ENCODE results near the gene ZDHHC13. TPM values are rescaled to one million over a fixed set of nuclear protein-coding genes. Genes with fewer than 3 reads are reported as not detected.

Gene ZDHHC13
- total and polyA plus RNA-seq, 2 of the 4 experiments (the other 2 are of a cell fraction), result 7.2 to 15.1 TPM

GRCh38 chr11:19105011-19105410 lies 12.0 kb upstream of the ZDHHC13 start:
- H3K4ac ChIP-seq (ENCODE audit: low read depth, low read length), result no peak overlapping the region
- no peak overlapping the region for H3K4me2 ChIP-seq (ENCODE audit: low read depth, low read length)
- no peak overlapping the region for H3K27ac ChIP-seq (ENCODE audit: insufficient read depth, low read length)
- no peaks in the 10 kb centered on the region for H3K9me1 ChIP-seq (ENCODE audit: insufficient read depth, low read length)
- no TSS peak for BruUV-seq (replicated peaks)
- H3K4me3 ChIP-seq (ENCODE audit: insufficient read depth, low read depth, low read length), result no peak overlapping the region
- H3K9me3 ChIP-seq (ENCODE audit: control insufficient read depth, insufficient read depth, low read length), result no peaks in the 10 kb centered on the region
- TF ChIP-seq FOS (IDR thresholded peaks at IDR 0.05; ENCODE audit: low read depth, low read length) (no peak), MAFK (IDR thresholded peaks at IDR 0.05; ENCODE audit: low read depth, low read length) (no peak), NFE2L2 (IDR thresholded peaks at IDR 0.05; ENCODE audit: low read depth, low read length) (no peak), POLR2A (IDR thresholded peaks at IDR 0.05; ENCODE audit: low read depth, low read length) (no peak), MAZ (IDR thresholded peaks at IDR 0.05; ENCODE audit: borderline replicate concordance, low read depth, low read length) (no peak)
- H3K23ac ChIP-seq (ENCODE audit: low read depth, low read length), result no peak overlapping the region
- DNase-seq (no peak), ATAC-seq (ENCODE audit: low read depth) (no peak)
- no peak overlapping the region for H2BK5ac ChIP-seq (ENCODE audit: low read depth, low read length, poor library complexity, severe bottlenecking)
- ChIA-PET POLR2A (ENCODE audit: unreplicated experiment) (no interaction called here), CTCF (no interaction called here)
- H2AFZ ChIP-seq (replicated peaks; ENCODE audit: low read length, poor library complexity), result no peak overlapping the region
- H2BK15ac ChIP-seq (ENCODE audit: low read depth, low read length), result no peak overlapping the region
- no peak overlapping the region for H3K56ac ChIP-seq (ENCODE audit: extremely low read depth, insufficient read depth, low read length)
- intact Hi-C loops (cut with micrococcal nuclease) (no loop called here), in situ Hi-C loops (cut with MboI; ENCODE audit: low sequenced_read_pairs) (no loop called here), dilution Hi-C loops (cut with HindIII; ENCODE audit: low sequenced_read_pairs, unreplicated experiment) (no loop called here)
- no peaks in the 10 kb centered on the region for H3K36me3 ChIP-seq (ENCODE audit: control insufficient read depth, insufficient read depth, low read length)
- peaks cover 23% of the 10 kb centered on the region for H3K27me3 ChIP-seq (ENCODE audit: control insufficient read depth, insufficient read depth, low read length)
- no peak overlapping the region for H2AK5ac ChIP-seq (ENCODE audit: low read depth, low read length)
- H3K18ac ChIP-seq (ENCODE audit: low read depth, low read length), result no peak overlapping the region
- H3K79me1 ChIP-seq (ENCODE audit: low read depth in 1 of 2, low read length in 2 of 2), result no peaks in the 10 kb centered on the region
- H3K4me1 ChIP-seq (ENCODE audit: control insufficient read depth, insufficient read depth, low read length), result no peaks in the 10 kb centered on the region
- no peak overlapping the region for H4K8ac ChIP-seq (ENCODE audit: low read depth in 2 of 2, low read length in 2 of 2)
- H3K14ac ChIP-seq (replicated peaks; ENCODE audit: low read depth, low read length), result no peak overlapping the region
- no peak overlapping the region for H4K5ac ChIP-seq (ENCODE audit: low read depth, low read length)
- no peak overlapping the region for H2AK9ac ChIP-seq (replicated peaks; ENCODE audit: low read depth, low read length, poor library complexity)
- H3K9ac ChIP-seq (ENCODE audit: low read depth, low read length), result no peak overlapping the region
- no peaks in the 10 kb centered on the region for H4K20me1 ChIP-seq (ENCODE audit: insufficient read depth, low read length)
- WGBS, 2 experiments (ENCODE audit: extremely low coverage in 2 of 2, insufficient read length in 1 of 2), result no CpG with 5 or more reads among the region's 1 CpG
- no peak overlapping the region for H4K91ac ChIP-seq (ENCODE audit: insufficient read depth, low read depth, low read length)
- no peak overlapping the region for H2BK120ac ChIP-seq (ENCODE audit: low read depth, low read length)
- H2BK20ac ChIP-seq (ENCODE audit: low read depth, low read length), result no peak overlapping the region
